ENCODE data around the gene IL1RL1.

The IL1RL1 gene

GRCh38 chr2:102296449-102296848 lies 14.9 kb upstream of the IL1RL1 start:
- TF ChIP-seq MYC (IDR thresholded peaks at IDR 0.05; ENCODE audit: low read depth, low read length): no peak
- no peak for TF ChIP-seq MAX (IDR thresholded peaks at IDR 0.05; ENCODE audit: low read depth, low read length)
- TF ChIP-seq CTCF (IDR thresholded peaks at IDR 0.05; ENCODE audit: low read depth, low read length): no peak
- no peak for TF ChIP-seq POLR2A (IDR thresholded peaks at IDR 0.05; ENCODE audit: extremely low read depth, insufficient read length)
- H3K4me3 ChIP-seq (ENCODE audit: low read depth, low read length): no peak overlapping the region
- DNase-seq (ENCODE audit: low read depth): no peak

GRCh38 chr2:102297891-102298290 lies 13.5 kb upstream of the IL1RL1 start:
- no peak for DNase-seq (ENCODE audit: low read depth)
- H3K4me3 ChIP-seq (ENCODE audit: low read depth, low read length): no peak overlapping the region
- TF ChIP-seq POLR2A (IDR thresholded peaks at IDR 0.05; ENCODE audit: extremely low read depth, insufficient read length) (no peak), CTCF (IDR thresholded peaks at IDR 0.05; ENCODE audit: low read depth, low read length) (no peak), MAX (IDR thresholded peaks at IDR 0.05; ENCODE audit: low read depth, low read length) (no peak), MYC (IDR thresholded peaks at IDR 0.05; ENCODE audit: low read depth, low read length) (no peak)

- TF ChIP-seq POLR2A (IDR thresholded peaks at IDR 0.05; ENCODE audit: extremely low read depth, insufficient read length) (no peak), CTCF (IDR thresholded peaks at IDR 0.05; ENCODE audit: low read depth, low read length) (peak; percentile 77)
- peak; percentile 84 for DNase-seq (ENCODE audit: low read depth)
- no peak overlapping the region for H3K4me3 ChIP-seq (ENCODE audit: low read depth, low read length)
Measured at GRCh38 chr2:102301867-102302362, 9.4 kb upstream of the IL1RL1 start.

- no peak for TF ChIP-seq POLR2A (IDR thresholded peaks at IDR 0.05; ENCODE audit: extremely low read depth, insufficient read length)
- no peak for TF ChIP-seq CTCF (IDR thresholded peaks at IDR 0.05; ENCODE audit: low read depth, low read length)
- no peak for TF ChIP-seq MYC (IDR thresholded peaks at IDR 0.05; ENCODE audit: low read depth, low read length)
- TF ChIP-seq MAX (IDR thresholded peaks at IDR 0.05; ENCODE audit: low read depth, low read length): no peak
- no peak for DNase-seq (ENCODE audit: low read depth)
- H3K4me3 ChIP-seq (ENCODE audit: low read depth, low read length): no peak overlapping the region
Measured at GRCh38 chr2:102302458-102302857, 8.9 kb upstream of the IL1RL1 start.

GRCh38 chr2:102303589-102303988 lies 7.8 kb upstream of the IL1RL1 start:
- H3K4me3 ChIP-seq (ENCODE audit: low read depth, low read length): no peak overlapping the region
- DNase-seq (ENCODE audit: low read depth): no peak
- no peak for TF ChIP-seq POLR2A (IDR thresholded peaks at IDR 0.05; ENCODE audit: extremely low read depth, insufficient read length)
- TF ChIP-seq MAX (IDR thresholded peaks at IDR 0.05; ENCODE audit: low read depth, low read length): no peak
- TF ChIP-seq CTCF (IDR thresholded peaks at IDR 0.05; ENCODE audit: low read depth, low read length): no peak
- TF ChIP-seq MYC (IDR thresholded peaks at IDR 0.05; ENCODE audit: low read depth, low read length): no peak

- DNase-seq (ENCODE audit: low read depth): no peak
- no peak for TF ChIP-seq POLR2A (IDR thresholded peaks at IDR 0.05; ENCODE audit: extremely low read depth, insufficient read length)
- TF ChIP-seq CTCF (IDR thresholded peaks at IDR 0.05; ENCODE audit: low read depth, low read length): no peak
- TF ChIP-seq MYC (IDR thresholded peaks at IDR 0.05; ENCODE audit: low read depth, low read length): no peak
- TF ChIP-seq MAX (IDR thresholded peaks at IDR 0.05; ENCODE audit: low read depth, low read length): no peak
- no peak overlapping the region for H3K4me3 ChIP-seq (ENCODE audit: low read depth, low read length)
Measured at GRCh38 chr2:102304268-102304667, 7.1 kb upstream of the IL1RL1 start.
